OCI-LY7 (cell line): Measurements from ENCODE around the gene GXYLT2. TPM values are rescaled to one million over a fixed set of nuclear protein-coding genes. Genes with fewer than 3 reads are reported as not detected.

Experiments
- BruUV-seq: library from RNA; stranded (reverse); fragments of 400-500 nt; replicated peaks from 2 replicates; lab custom pipeline; 2021; lab: Mats Ljungman, UMichigan
- CTCF ChIA-PET: fragments of 300-600 bp; sonication (Branson Sonifier 250); formaldehyde crosslinking; loops from one replicate; lab custom pipeline; 2022; ENCODE audit warnings: antibody characterized with exemption; ENCODE audit not compliant: unreplicated experiment; lab: Charles Lee
- POLR2A ChIA-PET: fragments of 300-600 bp; sonication (Branson Sonifier 250); formaldehyde crosslinking; loops from one replicate; lab custom pipeline; 2022; ENCODE audit warnings: antibody characterized with exemption; lab: Charles Lee
- DNase-seq: peaks from one replicate; pipeline ENCODE4 v3.0.0-alpha.2; 2015; ENCODE audit warnings: low spot score
- H2AFZ ChIP-seq: fragments of 200-600 bp; sonication (generic), shearing (Covaris generic); 2 replicates; pipeline ENCODE4 v1.6.1; 2014; ENCODE audit warnings: mild to moderate bottlenecking, antibody characterized with exemption, low read length, moderate library complexity
- H3K27ac ChIP-seq: fragments of 200-600 bp; sonication (generic); 2 replicates; pipeline ENCODE4 v1.5.1; 2014; ENCODE audit warnings: mixed run types, low read depth, mild to moderate bottlenecking, moderate library complexity, low read length, inconsistent platforms; ENCODE audit not compliant: poor library complexity, severe bottlenecking
- H3K36me3 ChIP-seq: fragments of 200-600 bp; sonication (generic); 2 replicates; pipeline ENCODE4 v1.6.1; 2014; ENCODE audit warnings: mild to moderate bottlenecking, antibody characterized with exemption, low read length, moderate library complexity, mixed read lengths; ENCODE audit not compliant: insufficient read depth
- H3K4me1 ChIP-seq: fragments of 200-600 bp; sonication (generic); 2 replicates; pipeline ENCODE4 v1.5.1; 2014; ENCODE audit warnings: mild to moderate bottlenecking, low read length; ENCODE audit not compliant: insufficient read depth, poor library complexity, severe bottlenecking
- H3K4me2 ChIP-seq: fragments of 200-600 bp; sonication (generic); 2 replicates; pipeline ENCODE4 v1.6.1; 2014; ENCODE audit warnings: mild to moderate bottlenecking, low read length
- H3K4me3 ChIP-seq: fragments of 200-600 bp; sonication (generic); 2 replicates; pipeline ENCODE4 v1.5.1; 2014; ENCODE audit warnings: mild to moderate bottlenecking, low read depth, low read length; ENCODE audit not compliant: poor library complexity, severe bottlenecking
- H3K79me2 ChIP-seq: fragments of 200-600 bp; sonication (generic); 2 replicates; pipeline ENCODE4 v1.6.1; 2016; ENCODE audit warnings: low read depth, mild to moderate bottlenecking, low read length, moderate library complexity, mixed read lengths; ENCODE audit not compliant: insufficient read depth
- H3K9me2 ChIP-seq: fragments of 200-600 bp; sonication (generic); 2 replicates; pipeline ENCODE4 v1.6.1; 2016; ENCODE audit warnings: mild to moderate bottlenecking, low read length, mixed read lengths; ENCODE audit not compliant: insufficient read depth
- H3K9me3 ChIP-seq: fragments of 200-600 bp; sonication (generic); 2 replicates; pipeline ENCODE4 v1.6.1; 2014; ENCODE audit warnings: mild to moderate bottlenecking, mixed run types, low read length, mixed read lengths
- H4K20me1 ChIP-seq: fragments of 200-600 bp; sonication (generic); 2 replicates; pipeline ENCODE4 v1.6.1; 2014; ENCODE audit warnings: mild to moderate bottlenecking, antibody characterized with exemption, low read length, moderate library complexity, mixed read lengths; ENCODE audit not compliant: insufficient read depth
- CTCF ChIP-seq: fragments of 200-600 bp; sonication (generic); conservative IDR thresholded peaks from 2 replicates; pipeline ENCODE4 v1.5.1; 2014; ENCODE audit warnings: mild to moderate bottlenecking, antibody characterized with exemption, low read length, moderate library complexity, mixed read lengths
- EZH2phosphoT487 ChIP-seq: fragments of 200-600 bp; sonication (generic); IDR thresholded peaks from 2 replicates; pipeline ENCODE4 v1.6.1; 2018; ENCODE audit warnings: low read depth, borderline replicate concordance, mild to moderate bottlenecking, mixed run types, antibody characterized with exemption, low read length, moderate library complexity, mixed read lengths
- intact Hi-C: fragments of 100-400 bp; cut with micrococcal nuclease; formaldehyde crosslinking; loops from one replicate; pipeline ENCODE4 v1.10.0; 2022; ENCODE audit not compliant: unreplicated experiment
- total RNA-seq, 2 experiments: library from RNA; depleted of rRNA in 1 of 2; stranded (reverse); fragments of >200 nt in 1 of 2; shearing (Covaris generic) in 1 of 2; gene quantifications; 2 replicates each; pipeline ENCODE4 v1.2.3, GENCODE V29; 2014 to 2022

Gene GXYLT2
- total RNA-seq, 2 experiments from 2014 or later = not detected

GRCh38 chr3:72962317-72962716, 74.5 kb downstream of the GXYLT2 start:
- no peaks in the 10 kb centered on the region for H3K9me2 ChIP-seq
- H3K27ac ChIP-seq = no peak overlapping the region
- H3K4me3 ChIP-seq = no peak overlapping the region
- peaks cover 3% of the 10 kb centered on the region for H3K4me1 ChIP-seq
- intact Hi-C loops = no loop called here
- BruUV-seq = no TSS peak
- H3K9me3 ChIP-seq = no peaks in the 10 kb centered on the region
- H4K20me1 ChIP-seq = no peaks in the 10 kb centered on the region
- POLR2A ChIA-PET = no interaction called here
- H3K79me2 ChIP-seq = no peaks in the 10 kb centered on the region
- no peak for DNase-seq
- no peak overlapping the region for H2AFZ ChIP-seq
- no peaks in the 10 kb centered on the region for H3K36me3 ChIP-seq
- CTCF ChIA-PET = interaction anchor here (1.6 kb wide), 1 partner anchor 9 kb away, joined by 3 read pairs; no protein-coding TSS in a partner anchor
- H3K4me2 ChIP-seq = no peak overlapping the region
- TF ChIP-seq CTCF = no peak
- no peak for TF ChIP-seq EZH2phosphoT487

GRCh38 chr3:72964633-72965032, 76.8 kb downstream of the GXYLT2 start:
- no peaks in the 10 kb centered on the region for H3K9me2 ChIP-seq
- H3K36me3 ChIP-seq = no peaks in the 10 kb centered on the region
- TF ChIP-seq EZH2phosphoT487 = no peak
- no peak for TF ChIP-seq CTCF
- H3K9me3 ChIP-seq = no peaks in the 10 kb centered on the region
- CTCF ChIA-PET = no interaction called here
- no peak overlapping the region for H3K4me2 ChIP-seq
- BruUV-seq = no TSS peak
- intact Hi-C loops = no loop called here
- DNase-seq = no peak
- no peaks in the 10 kb centered on the region for H3K79me2 ChIP-seq
- no peak overlapping the region for H3K4me3 ChIP-seq
- H3K27ac ChIP-seq = no peak overlapping the region
- POLR2A ChIA-PET = no interaction called here
- no peak overlapping the region for H2AFZ ChIP-seq
- H4K20me1 ChIP-seq = no peaks in the 10 kb centered on the region
- H3K4me1 ChIP-seq = peaks cover 3% of the 10 kb centered on the region

DNA sequence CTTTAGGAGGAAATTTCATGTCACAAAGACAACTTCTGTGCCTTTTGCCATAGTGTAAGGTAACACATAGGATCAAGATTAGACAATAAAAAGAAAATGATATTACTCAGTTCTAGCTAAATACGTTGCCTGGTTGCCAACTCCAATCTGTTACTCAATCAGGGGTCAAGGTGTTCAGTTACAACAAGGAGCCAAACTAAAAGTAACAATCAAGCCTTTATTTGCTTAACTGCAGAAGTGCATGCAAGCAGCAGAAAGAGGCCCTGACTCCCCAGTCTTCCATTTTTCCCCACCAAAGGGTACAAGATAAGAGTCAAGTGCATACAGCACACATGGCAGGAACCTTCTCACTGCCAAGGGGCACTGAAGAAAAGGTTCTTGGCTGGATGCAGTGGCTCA, 80.4 kb downstream of the GXYLT2 start:
- intact Hi-C loops = no loop called here
- no peaks in the 10 kb centered on the region for H3K79me2 ChIP-seq
- no peaks in the 10 kb centered on the region for H3K36me3 ChIP-seq
- H3K27ac ChIP-seq = no peak overlapping the region
- ChIA-PET CTCF (no interaction called here), POLR2A (no interaction called here)
- no peak overlapping the region for H3K4me2 ChIP-seq
- TF ChIP-seq EZH2phosphoT487 = no peak
- no peak for TF ChIP-seq CTCF
- H2AFZ ChIP-seq = no peak overlapping the region
- H4K20me1 ChIP-seq = no peaks in the 10 kb centered on the region
- no peaks in the 10 kb centered on the region for H3K9me3 ChIP-seq
- H3K4me1 ChIP-seq = peaks cover 3% of the 10 kb centered on the region
- BruUV-seq = no TSS peak
- no peaks in the 10 kb centered on the region for H3K9me2 ChIP-seq
- DNase-seq = no peak
- no peak overlapping the region for H3K4me3 ChIP-seq
